ENCODE data around the gene MT1G. TPM values are rescaled to one million over a fixed set of nuclear protein-coding genes. Genes with fewer than 3 reads are reported as not detected.

The MT1G gene
- total and polyA plus RNA-seq, 12 donors, result 3.7 to 146 (median 14.1) TPM; not detected in 1

DNA sequence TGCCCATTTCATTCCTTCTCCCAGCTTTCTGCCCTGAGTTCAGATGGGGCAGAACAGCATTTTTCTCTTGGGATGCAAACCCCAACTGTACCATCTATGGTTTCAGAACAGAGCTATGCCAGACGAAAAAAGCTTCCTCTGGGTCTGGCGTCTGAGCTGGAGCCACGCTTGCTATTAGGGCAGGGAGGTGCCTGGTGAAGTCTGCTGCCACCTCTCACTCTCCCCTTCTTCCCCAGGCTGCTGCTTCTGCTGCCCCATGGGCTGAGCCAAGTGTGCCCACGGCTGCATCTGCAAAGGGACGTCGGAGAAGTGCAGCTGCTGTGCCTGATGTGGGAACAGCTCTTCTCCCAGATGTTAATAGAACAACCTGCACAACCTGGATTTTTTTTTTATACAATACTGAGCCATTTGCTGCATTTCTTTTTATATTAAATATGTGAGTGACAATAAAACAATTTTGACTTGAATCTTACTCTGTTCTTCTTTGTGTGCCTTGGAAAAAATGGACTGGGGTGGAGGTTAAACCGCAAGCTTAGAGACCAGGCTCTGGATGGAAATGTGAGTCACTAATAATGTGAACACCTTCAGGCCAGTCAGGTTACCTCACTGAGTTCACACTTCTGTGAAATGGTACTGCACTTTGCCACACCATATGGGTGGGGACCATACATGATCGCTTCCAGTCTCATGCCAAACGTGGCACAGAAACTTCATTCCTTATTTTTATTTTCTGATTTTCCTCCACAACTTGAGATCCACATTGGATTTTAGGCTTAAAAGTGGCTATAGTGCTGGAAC, 31.1 kb downstream of the MT1G start:
- Histone ChIP-seq H3K27ac (no peak overlapping the region), H3K36me3 (replicated peaks in 1 of 2) (no peaks in the 10 kb centered on the region), H3K9me3 (replicated peaks in 1 of 3) (no peaks in the 10 kb centered on the region), H3K4me1 (replicated peaks in 1 of 2) (peaks cover 0 to 19% of the 10 kb centered on the region in 2 donors), H3K27me3 (peaks cover 7% of the 10 kb centered on the region), H3K4me3 (no peak overlapping the region)
- intact Hi-C loops (cut with DNase I), result no loop called here
- WGBS, 4 donors, result 70 to 79% (median 75%) methylated on average over 9 of the region's 9 CpGs
- TF ChIP-seq POLR2A (IDR thresholded peaks at IDR 0.05), result no peak
- TF ChIP-seq CTCF (IDR thresholded peaks at IDR 0.05), result no peak
- DNase-seq, result no peak

DNA sequence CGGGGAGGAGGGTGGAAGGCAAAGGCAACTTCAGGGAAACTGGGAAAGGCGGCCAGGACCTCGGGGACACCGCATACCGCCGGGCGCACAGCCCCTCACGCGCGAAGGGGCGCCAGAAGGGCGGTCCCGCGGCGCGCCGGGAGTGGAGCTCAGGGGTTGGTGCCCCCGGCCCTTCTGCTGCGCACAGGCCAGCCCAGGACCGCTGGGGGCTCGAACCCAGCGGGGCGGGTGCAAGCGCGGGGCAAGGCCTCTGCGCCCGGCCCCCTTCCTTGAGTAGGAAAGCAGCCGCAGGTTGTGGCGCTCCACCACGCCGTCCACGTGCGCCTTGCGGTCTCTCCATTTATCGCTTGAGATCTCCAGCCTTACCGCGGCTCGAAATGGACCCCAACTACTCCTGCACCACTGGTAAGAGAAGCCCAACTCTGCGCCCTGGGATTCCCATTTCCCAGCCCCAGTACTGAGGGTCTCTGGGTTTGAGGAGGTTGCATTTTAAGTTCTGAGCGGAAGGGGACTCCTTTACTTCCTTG, 32.4 kb downstream of the MT1G start:
- Histone ChIP-seq H3K9me3 (replicated peaks in 1 of 3) (no peaks in the 10 kb centered on the region), H3K36me3 (replicated peaks in 1 of 2) (no peaks in the 10 kb centered on the region), H3K27ac (no peak overlapping the region), H3K4me3 (peak overlapping the region in 1 of 4 donors; percentile 26), H3K27me3 (peaks cover 7% of the 10 kb centered on the region), H3K4me1 (replicated peaks in 1 of 2) (peaks cover 0 to 19% of the 10 kb centered on the region in 2 donors)
- intact Hi-C loops (cut with DNase I), result no loop called here
- DNase-seq, result no peak
- WGBS, 4 donors, result 23 to 52% (median 37%) methylated on average over 8 to 40 of the region's 40 CpGs
- TF ChIP-seq CTCF (IDR thresholded peaks at IDR 0.05), result no peak
- TF ChIP-seq POLR2A (IDR thresholded peaks at IDR 0.05), result no peak

GRCh38 chr16:56634715-56635440, 33.0 kb downstream of the MT1G start:
- DNase-seq, result no peak
- Histone ChIP-seq H3K9me3 (replicated peaks in 1 of 3) (no peaks in the 10 kb centered on the region), H3K36me3 (replicated peaks in 1 of 2) (no peaks in the 10 kb centered on the region), H3K4me3 (peak overlapping the region in 1 of 4 donors; percentile 26), H3K27ac (no peak overlapping the region), H3K27me3 (peaks cover 7% of the 10 kb centered on the region), H3K4me1 (replicated peaks in 1 of 2) (peaks cover 0 to 19% of the 10 kb centered on the region in 2 donors)
- WGBS, 4 donors, result 33 to 44% (median 40%) methylated on average over 42 to 47 of the region's 47 CpGs
- intact Hi-C loops (cut with DNase I), result no loop called here
- TF ChIP-seq POLR2A (IDR thresholded peaks at IDR 0.05) (no peak), CTCF (IDR thresholded peaks at IDR 0.05) (no peak)

DNA sequence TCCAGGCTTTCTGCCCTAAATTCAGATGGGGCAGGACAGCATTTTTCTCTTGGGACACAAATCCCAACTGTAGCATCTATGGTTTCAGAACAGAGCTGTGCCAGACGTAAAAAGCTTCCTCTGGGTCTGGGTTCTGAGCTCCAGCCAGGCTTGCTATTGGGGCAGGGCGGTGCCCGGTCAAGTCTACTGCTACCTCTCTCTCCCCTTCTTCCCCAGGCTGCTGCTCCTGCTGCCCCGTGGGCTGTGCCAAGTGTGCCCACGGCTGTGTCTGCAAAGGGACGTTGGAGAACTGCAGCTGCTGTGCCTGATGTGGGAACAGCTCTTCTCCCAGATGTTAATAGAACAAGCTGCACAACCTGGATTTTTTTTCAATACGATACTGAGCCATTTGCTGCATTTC, 34.3 kb downstream of the MT1G start:
- Histone ChIP-seq H3K36me3 (replicated peaks in 1 of 2) (no peaks in the 10 kb centered on the region), H3K9me3 (replicated peaks in 1 of 3) (no peaks in the 10 kb centered on the region), H3K27ac (no peak overlapping the region), H3K27me3 (peaks cover 7% of the 10 kb centered on the region), H3K4me3 (no peak overlapping the region), H3K4me1 (replicated peaks in 1 of 2) (peaks cover 0 to 16% of the 10 kb centered on the region in 2 donors)
- TF ChIP-seq CTCF (IDR thresholded peaks at IDR 0.05), result no peak
- no peak for TF ChIP-seq POLR2A (IDR thresholded peaks at IDR 0.05)
- DNase-seq, result no peak
- intact Hi-C loops (cut with DNase I), result no loop called here
- WGBS, 4 donors, result 70 to 87% (median 83%) methylated on average over 6 to 7 of the region's 7 CpGs

Measured in adrenal gland (tissue), 12 donors.